Peyer's patch (tissue), 4 donors: ENCODE measurements around the gene HEXIM1.

ENCODE experiments used
- POLR2A ChIP-seq, 2 donors: fragments of 450-650 bp; IDR thresholded peaks; one replicate each; pipeline ENCODE4 v1.5.1; 2017; ENCODE audit warnings: antibody characterized with exemption in 2 of 2, mild to moderate bottlenecking in 2 of 2, moderate library complexity in 2 of 2
- TF ChIP-seq, protein P1 (sequence below), 6 experiments: fragments of 450-650 bp in 4 of 6; fragments of 200-600 bp in 2 of 6; sonication (generic) in 1 of 6; IDR thresholded peaks; one replicate each; pipeline ENCODE4 v1.5.1; 2017 to 2019; ENCODE audit warnings: antibody characterized with exemption in 6 of 6, mild to moderate bottlenecking in 3 of 6, moderate library complexity in 1 of 6

DNA sequence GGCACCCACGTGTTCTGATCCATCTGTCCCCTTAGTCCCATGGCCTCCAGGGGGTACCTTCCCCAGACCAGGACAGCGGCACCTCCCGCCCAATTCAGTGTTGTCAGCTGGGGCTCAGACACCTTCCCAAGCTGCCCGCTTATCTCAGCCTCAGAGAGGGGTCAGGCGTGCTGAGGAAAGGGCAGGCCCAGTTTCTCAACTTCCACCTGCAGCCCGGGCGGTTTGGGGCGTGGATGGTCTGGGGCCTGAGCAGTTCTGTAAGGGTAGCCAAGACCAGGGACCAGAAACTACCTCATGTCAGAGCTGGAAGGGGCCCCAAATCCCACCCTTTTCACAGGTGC, 21.1 kb upstream of the HEXIM1 start:
- TF ChIP-seq, protein P1, sequence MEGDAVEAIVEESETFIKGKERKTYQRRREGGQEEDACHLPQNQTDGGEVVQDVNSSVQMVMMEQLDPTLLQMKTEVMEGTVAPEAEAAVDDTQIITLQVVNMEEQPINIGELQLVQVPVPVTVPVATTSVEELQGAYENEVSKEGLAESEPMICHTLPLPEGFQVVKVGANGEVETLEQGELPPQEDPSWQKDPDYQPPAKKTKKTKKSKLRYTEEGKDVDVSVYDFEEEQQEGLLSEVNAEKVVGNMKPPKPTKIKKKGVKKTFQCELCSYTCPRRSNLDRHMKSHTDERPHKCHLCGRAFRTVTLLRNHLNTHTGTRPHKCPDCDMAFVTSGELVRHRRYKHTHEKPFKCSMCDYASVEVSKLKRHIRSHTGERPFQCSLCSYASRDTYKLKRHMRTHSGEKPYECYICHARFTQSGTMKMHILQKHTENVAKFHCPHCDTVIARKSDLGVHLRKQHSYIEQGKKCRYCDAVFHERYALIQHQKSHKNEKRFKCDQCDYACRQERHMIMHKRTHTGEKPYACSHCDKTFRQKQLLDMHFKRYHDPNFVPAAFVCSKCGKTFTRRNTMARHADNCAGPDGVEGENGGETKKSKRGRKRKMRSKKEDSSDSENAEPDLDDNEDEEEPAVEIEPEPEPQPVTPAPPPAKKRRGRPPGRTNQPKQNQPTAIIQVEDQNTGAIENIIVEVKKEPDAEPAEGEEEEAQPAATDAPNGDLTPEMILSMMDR (IDR thresholded peaks at IDR 0.05) = no peak
- TF ChIP-seq POLR2A (IDR thresholded peaks at IDR 0.05) = no peak
